GM19099 (cell line): ENCODE results near the gene LSAMP.

Experiments used
- POLR2A ChIP-seq: IDR thresholded peaks from 3 replicates; pipeline ENCODE4 v1.6.1; 2011; ENCODE audit warnings: low read depth; ENCODE audit not compliant: insufficient read length; ENCODE audit errors: extremely low read depth

Gene LSAMP

DNA sequence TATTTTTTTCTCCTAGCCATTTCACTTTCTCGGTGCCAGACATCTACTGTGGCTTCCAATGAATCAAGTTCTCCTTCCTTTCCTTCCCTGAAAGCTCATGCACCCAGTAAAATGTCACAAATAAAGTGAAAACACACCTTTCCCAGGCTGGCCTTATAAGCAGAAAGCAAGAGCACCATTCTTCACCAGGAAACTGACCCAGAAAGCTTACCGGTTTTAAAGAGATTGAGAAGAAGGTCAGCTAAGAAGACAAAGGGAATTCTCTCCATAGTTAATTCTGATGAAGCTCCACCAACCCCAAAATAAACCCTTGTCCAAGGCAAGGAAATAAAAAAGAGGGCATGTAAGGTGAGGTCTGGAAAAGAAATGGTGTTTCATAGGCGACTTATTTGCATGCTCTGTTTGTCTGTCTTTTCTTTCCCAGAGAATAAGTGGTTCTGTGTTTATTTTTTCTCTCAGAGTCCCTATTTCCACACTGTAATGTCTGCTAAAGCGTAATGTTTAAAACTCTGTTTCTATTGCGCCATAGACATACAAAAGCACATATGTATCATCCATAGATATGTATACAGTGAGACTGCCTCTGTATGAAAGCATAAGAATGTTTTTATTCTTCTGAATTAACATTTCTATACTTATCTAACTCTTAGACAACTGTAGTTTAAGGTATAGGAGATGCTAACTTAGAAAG is 2.8 kb downstream of the LSAMP start:
- TF ChIP-seq POLR2A, result no peak

GRCh38 chr3:116441652-116442051 is 3.6 kb downstream of the LSAMP start:
- TF ChIP-seq POLR2A, result no peak

DNA sequence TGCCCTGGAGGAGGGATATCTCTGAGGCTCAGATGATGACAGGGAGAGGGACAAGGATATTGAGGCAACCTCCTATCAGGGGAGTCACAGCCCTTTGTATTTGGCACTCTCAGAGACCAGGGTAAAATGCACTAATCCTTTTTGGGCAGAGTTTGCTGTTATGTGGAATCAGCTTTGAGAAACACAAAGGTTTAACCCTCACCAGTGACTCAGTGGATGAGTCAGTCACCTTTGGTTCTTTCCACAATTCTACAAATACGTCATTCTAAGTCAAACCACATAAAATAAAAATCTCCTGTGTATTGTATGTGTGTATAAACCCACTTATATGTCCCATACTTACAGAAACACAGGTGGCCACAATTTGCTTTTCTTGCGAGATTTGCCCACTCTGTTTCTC is 5.1 kb downstream of the LSAMP start:
- no peak for TF ChIP-seq POLR2A

GRCh38 chr3:116433552-116433951 is 11.7 kb downstream of the LSAMP start:
- TF ChIP-seq POLR2A, result no peak

- no peak for TF ChIP-seq POLR2A
Measured at GRCh38 chr3:116432795-116433194, 12.5 kb downstream of the LSAMP start.

- TF ChIP-seq POLR2A, result no peak
Measured at GRCh38 chr3:116429479-116430269, 15.6 kb downstream of the LSAMP start.

DNA sequence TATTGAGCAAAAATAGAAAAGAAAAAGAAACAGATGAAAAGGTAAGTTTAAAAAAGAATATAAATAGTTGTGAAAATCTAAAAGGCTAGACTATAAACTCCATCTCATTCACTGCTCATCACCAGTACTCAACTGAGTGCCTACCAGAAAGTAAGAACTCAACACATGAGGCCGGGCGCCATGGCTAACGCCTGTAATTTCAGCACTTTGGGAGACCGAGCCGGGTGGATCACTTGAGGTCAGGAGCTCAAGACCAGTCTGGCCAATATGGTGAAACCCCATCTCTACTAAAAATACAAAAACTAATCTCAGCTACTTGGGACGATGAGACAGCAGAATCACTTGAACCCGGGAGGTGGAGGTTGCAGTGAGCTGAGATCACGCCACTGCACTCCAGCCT is 19.3 kb downstream of the LSAMP start:
- TF ChIP-seq POLR2A, result no peak

- TF ChIP-seq POLR2A, result no peak
Measured at GRCh38 chr3:116425126-116425525, 20.2 kb downstream of the LSAMP start.

- TF ChIP-seq POLR2A, result no peak
Measured at GRCh38 chr3:116423945-116424344, 21.3 kb downstream of the LSAMP start.

- no peak for TF ChIP-seq POLR2A
Measured at GRCh38 chr3:116423374-116423773, 21.9 kb downstream of the LSAMP start.

GRCh38 chr3:116417151-116417550 is 28.1 kb downstream of the LSAMP start:
- TF ChIP-seq POLR2A, result no peak

DNA sequence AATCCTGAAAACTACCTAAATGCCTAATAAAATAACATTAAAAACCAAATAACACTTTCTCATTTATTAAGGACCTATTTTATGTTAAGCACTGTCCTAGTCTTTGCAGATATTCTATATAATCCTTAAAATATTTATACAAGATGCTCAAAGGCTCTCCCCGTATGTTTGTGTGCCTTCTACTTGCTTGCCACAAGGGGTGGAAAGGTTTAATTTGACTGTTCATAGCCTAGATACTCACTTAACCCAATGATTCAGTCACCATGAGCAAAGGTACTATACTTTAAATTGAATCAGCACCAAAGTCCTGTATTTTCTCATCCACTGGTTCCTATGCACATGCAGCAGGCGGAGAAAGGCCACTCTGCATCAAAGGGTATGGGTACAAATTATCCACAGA is 32.0 kb downstream of the LSAMP start:
- TF ChIP-seq POLR2A, result no peak

- TF ChIP-seq POLR2A, result no peak
Measured at GRCh38 chr3:116408473-116408872, 36.8 kb downstream of the LSAMP start.

DNA sequence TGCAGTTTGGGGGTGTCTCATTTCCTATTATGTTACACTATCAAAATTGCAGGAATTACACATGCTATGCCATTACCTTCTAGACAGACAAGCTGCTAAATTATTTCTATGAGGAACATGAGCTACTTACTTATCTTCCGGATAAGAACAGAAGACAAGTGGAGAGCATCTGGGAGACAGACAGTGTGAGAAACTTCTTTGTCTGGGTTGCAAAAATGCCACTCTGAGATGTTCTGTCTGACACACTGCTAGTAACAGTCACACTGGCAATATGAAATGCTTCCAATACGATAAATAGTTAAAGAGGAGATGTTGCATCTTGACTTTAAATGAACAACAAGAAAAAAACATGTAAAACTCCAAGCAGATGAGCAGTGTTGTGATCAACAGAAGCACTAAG is 40.1 kb downstream of the LSAMP start:
- TF ChIP-seq POLR2A, result no peak

DNA sequence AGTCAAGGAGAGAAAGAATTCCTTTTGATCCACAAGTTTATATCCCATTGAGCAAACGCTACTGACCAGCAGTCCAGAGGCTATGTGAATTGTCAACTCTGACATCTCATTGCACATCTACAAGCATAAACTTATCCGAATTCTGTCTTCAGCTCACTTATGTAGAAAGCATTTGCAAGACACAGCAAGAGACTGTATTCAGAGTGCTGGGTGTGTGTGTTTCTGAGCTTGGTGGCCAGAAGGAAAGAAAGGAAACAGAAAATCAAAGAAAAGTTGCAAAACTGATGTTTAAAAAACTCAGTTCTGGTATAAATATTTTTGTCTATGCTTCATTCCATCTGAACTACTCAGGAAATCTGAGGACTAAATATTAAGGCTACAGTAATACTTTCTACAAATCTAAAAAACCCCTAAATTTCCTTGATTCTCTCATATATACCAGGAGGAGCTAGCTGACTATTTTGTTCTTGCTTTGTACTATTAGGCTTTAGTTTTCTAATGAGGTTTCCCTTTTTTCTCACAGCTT is 45.5 kb downstream of the LSAMP start:
- no peak for TF ChIP-seq POLR2A

DNA sequence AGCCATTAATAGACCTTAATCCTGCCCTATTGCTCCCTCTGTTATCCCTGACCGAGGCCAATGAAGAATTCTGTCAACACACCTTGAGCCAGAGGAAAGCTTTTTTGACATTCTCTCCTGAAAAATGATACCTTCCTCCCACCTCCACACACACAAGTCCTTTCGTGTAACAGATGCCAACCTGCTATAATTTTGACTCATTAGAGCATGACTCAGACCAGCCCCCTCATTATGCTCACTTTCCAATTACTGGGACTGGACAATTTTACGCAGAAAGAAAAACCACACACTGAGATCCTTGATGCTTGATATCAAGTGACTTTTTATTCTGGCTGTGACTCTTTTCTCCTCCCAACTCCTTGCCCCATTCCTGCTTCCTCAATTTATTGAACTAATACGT is 50.9 kb downstream of the LSAMP start:
- TF ChIP-seq POLR2A, result no peak

DNA sequence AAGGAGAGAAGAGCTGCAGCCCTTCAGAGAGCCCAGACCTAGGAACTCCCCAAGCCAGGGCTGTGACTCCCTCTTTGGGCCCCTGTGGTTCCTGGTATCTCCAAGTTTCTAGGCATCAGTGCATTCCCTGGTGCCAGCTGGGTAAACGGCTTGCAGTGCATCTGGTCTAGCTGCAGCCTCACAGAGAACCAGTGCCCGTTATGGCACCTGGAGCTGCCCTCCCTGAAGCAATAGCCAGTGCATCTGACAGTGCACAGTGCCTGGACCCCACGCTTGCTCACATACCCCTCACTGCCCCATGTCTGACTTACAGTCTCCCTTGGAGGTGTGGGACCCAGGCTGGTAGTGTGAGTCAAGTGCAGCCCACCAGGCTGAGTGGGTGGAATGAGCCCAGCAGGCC is 52.1 kb downstream of the LSAMP start:
- TF ChIP-seq POLR2A, result no peak

GRCh38 chr3:116392291-116392690 is 53.0 kb downstream of the LSAMP start:
- TF ChIP-seq POLR2A, result no peak
